AG10803 (cell line): Measurements from ENCODE around the gene C3orf49.

Source experiments
- DNase-seq: peaks from one replicate; pipeline ENCODE4 v3.0.0; 2010; ENCODE audit warnings: low read depth
- H3K4me3 ChIP-seq: 2 replicates; pipeline ENCODE4 v1.5.1; 2011; ENCODE audit warnings: mild to moderate bottlenecking, low read length, control low read depth
- CTCF ChIP-seq: conservative IDR thresholded peaks from 2 replicates; pipeline ENCODE4 v1.5.1; 2011; ENCODE audit warnings: mild to moderate bottlenecking, low read length, control low read depth, inconsistent platforms

The C3orf49 gene

GRCh38 chr3:63818282-63819150 is 583 bp upstream of the C3orf49 start:
- DNase-seq = peak; percentile 59
- H3K4me3 ChIP-seq = no peak overlapping the region

GRCh38 chr3:63824309-63824708 is 5.2 kb downstream of the C3orf49 start:
- no peak for TF ChIP-seq CTCF
- peak; percentile 44 for DNase-seq
- H3K4me3 ChIP-seq = no peak overlapping the region

More at GRCh38 chr3:63818282-63819150, 583 bp upstream of the C3orf49 start:
- TF ChIP-seq CTCF = peak; percentile 84

DNA sequence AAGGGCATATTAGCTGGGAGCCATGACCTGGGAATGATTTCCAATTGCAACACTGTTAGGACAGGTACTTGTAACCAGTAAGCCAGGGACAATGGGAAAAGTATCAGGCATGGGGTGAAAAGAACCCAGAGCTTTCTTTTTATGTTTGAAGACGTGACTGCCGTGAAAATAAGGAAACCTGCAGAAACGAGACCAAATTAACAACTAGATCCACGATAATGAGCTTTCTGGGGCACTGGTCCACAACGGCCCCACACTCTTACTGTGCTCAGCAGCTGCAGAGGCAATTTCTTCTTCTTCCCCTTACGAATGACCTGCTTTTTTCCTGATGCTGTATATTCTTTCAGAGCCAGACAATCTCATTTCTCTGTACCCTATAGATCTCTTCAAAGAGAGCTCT is 11.4 kb downstream of the C3orf49 start:
- H3K4me3 ChIP-seq = no peak overlapping the region
- no peak for DNase-seq
- no peak for TF ChIP-seq CTCF

GRCh38 chr3:63832395-63832794 is 13.3 kb downstream of the C3orf49 start:
- no peak overlapping the region for H3K4me3 ChIP-seq
- DNase-seq = no peak
- TF ChIP-seq CTCF = no peak

- H3K4me3 ChIP-seq = no peak overlapping the region
- TF ChIP-seq CTCF = no peak
- no peak for DNase-seq
Measured at GRCh38 chr3:63841704-63842103, 22.6 kb downstream of the C3orf49 start.

DNA sequence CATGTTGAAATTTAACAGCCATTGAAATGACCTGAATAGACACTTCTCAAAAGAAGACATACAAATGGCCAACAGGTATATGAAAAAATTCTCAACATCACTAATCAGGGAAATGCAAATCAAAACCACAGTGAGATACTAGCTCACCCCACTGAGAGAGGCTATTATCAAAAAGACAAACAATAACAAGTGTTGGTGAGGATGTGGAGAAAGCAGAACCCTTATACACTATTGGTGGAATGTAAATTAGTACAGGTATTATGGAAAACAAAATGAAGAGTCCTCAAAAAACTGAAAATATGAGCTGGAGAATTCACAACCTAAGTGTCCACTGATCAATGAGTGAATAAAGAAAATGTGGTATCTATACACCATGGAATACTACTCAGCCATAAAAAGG is 23.0 kb downstream of the C3orf49 start:
- no peak for TF ChIP-seq CTCF
- H3K4me3 ChIP-seq = no peak overlapping the region
- DNase-seq = no peak

DNA sequence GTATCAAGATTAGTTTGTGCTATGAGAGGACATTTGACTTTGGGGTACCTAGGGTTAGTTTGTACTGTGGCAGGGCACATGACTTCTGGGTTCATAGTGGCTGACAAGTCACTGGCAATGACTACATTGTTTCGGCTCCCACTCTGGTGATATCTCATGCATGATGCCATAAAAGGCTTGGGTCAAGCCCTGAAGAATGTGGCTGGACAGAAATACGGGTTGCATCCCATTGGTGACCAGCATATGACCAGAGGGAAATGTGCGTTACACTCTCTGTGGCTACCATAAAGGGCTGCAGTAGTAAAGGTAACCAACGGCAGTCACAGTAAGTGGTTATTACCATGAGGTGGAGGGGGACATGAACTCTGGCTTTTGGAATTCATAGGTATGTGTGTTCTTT is 26.1 kb downstream of the C3orf49 start:
- no peak for DNase-seq
- TF ChIP-seq CTCF = no peak
- no peak overlapping the region for H3K4me3 ChIP-seq
